Activated T-cell treated with anti-CD3 and anti-CD28 coated beads, Interleukin-2, amount 50 U/mL, for 4 hours (primary cell): Measurements from ENCODE around the gene TUBGCP2. TPM values are rescaled to one million over a fixed set of nuclear protein-coding genes. Genes with fewer than 3 reads are reported as not detected.

Experiments used
- ATAC-seq, 2 donors: fragments of 200-7000 bp; cut with Tn5 transposase; one replicate each; pipeline ENCODE4 v1.10.0; 2021
- DNase-seq: peaks from one replicate; pipeline ENCODE4 v3.0.0-alpha.2; 2020
- H3K27me3 Mint-ChIP-seq: one replicate; pipeline ENCODE4 v1.8.0; 2021; ENCODE audit warnings: low read depth, mixed read lengths
- H3K36me3 Mint-ChIP-seq: one replicate; pipeline ENCODE4 v1.8.0; 2022; ENCODE audit warnings: mixed read lengths; ENCODE audit not compliant: insufficient read depth
- H3K4me1 Mint-ChIP-seq: one replicate; pipeline ENCODE4 v1.8.0; 2021; ENCODE audit warnings: low read depth, mixed read lengths
- H3K4me3 Mint-ChIP-seq: one replicate; pipeline ENCODE4 v1.8.0; 2021; ENCODE audit warnings: mild to moderate bottlenecking, moderate library complexity, mixed read lengths
- H3K9me3 Mint-ChIP-seq: one replicate; pipeline ENCODE4 v1.8.0; 2021; ENCODE audit warnings: mixed read lengths
- total RNA-seq, 3 donors: library from RNA; stranded (reverse); gene quantifications; one replicate each; pipeline ENCODE4 v1.2.1, GENCODE V29; 2021

Gene TUBGCP2
- total RNA-seq, result 10 to 100 TPM; 59.6 to 67.9 (median 62.6) TPM

GRCh38 chr10:133308421-133309099 is at the start of gene TUBGCP2, which contains the start of gene ZNF511:
Gene TUBGCP2, minus strand, starts transcription at chr10:133308872. Its CDS starts 5,931 bp downstream, at chr10:133302941.
Gene ZNF511, plus strand, starts transcription at chr10:133308914. Its CDS starts 30 bp downstream, at chr10:133308944.
- ATAC-seq, result peak; percentile 78 to 79
- peaks cover 33% of the 10 kb centered on the region for H3K4me1 Mint-ChIP-seq
- H3K4me3 Mint-ChIP-seq, result peak within 1 kb of the TSS; percentile 99
- no peaks in the 10 kb centered on the region for H3K27me3 Mint-ChIP-seq
- H3K9me3 Mint-ChIP-seq, result no peaks in the 10 kb centered on the region
- DNase-seq, result peak; percentile 88
- peaks cover 13% of the 10 kb centered on the region for H3K36me3 Mint-ChIP-seq

GRCh38 chr10:133357285-133358161 is 48.9 kb upstream of the TUBGCP2 start, which contains the start of gene FUOM:
Gene FUOM, minus strand, starts transcription at chr10:133358019. Its CDS starts 12 bp downstream, at chr10:133358007.
- peaks cover 10% of the 10 kb centered on the region for H3K4me1 Mint-ChIP-seq
- no peaks in the 10 kb centered on the region for H3K27me3 Mint-ChIP-seq
- ATAC-seq, result peak; percentile 85 to 87

GRCh38 chr10:133356549-133357284 is 48.0 kb upstream of the TUBGCP2 start:
- H3K4me3 Mint-ChIP-seq, result peak overlapping the region; percentile 81
- peaks cover 3% of the 10 kb centered on the region for H3K36me3 Mint-ChIP-seq
- DNase-seq, result no peak
- no peaks in the 10 kb centered on the region for H3K9me3 Mint-ChIP-seq
- peaks cover 7% of the 10 kb centered on the region for H3K4me1 Mint-ChIP-seq
- no peaks in the 10 kb centered on the region for H3K27me3 Mint-ChIP-seq
- no peak for ATAC-seq

More at GRCh38 chr10:133357285-133358161, 48.9 kb upstream of the TUBGCP2 start, which contains the start of gene FUOM:
- H3K36me3 Mint-ChIP-seq, result peaks cover 10% of the 10 kb centered on the region
- DNase-seq, result peak; percentile 60
- peak within 1 kb of the TSS; percentile 81 for H3K4me3 Mint-ChIP-seq
- no peaks in the 10 kb centered on the region for H3K9me3 Mint-ChIP-seq

GRCh38 chr10:133355991-133356390 is 47.3 kb upstream of the TUBGCP2 start:
- ATAC-seq, result no peak

GRCh38 chr10:133355266-133355665 is 46.6 kb upstream of the TUBGCP2 start:
- Mint-ChIP-seq H3K4me3 (no peak overlapping the region), H3K9me3 (no peaks in the 10 kb centered on the region), H3K4me1 (peaks cover 3% of the 10 kb centered on the region), H3K36me3 (peaks cover 3% of the 10 kb centered on the region), H3K27me3 (no peaks in the 10 kb centered on the region)
- ATAC-seq (no peak), DNase-seq (no peak)

More at GRCh38 chr10:133355991-133356390, 47.3 kb upstream of the TUBGCP2 start:
- Mint-ChIP-seq H3K9me3 (no peaks in the 10 kb centered on the region), H3K4me3 (peak overlapping the region; percentile 67), H3K27me3 (no peaks in the 10 kb centered on the region), H3K4me1 (peaks cover 3% of the 10 kb centered on the region), H3K36me3 (peaks cover 3% of the 10 kb centered on the region)
- no peak for DNase-seq

- Mint-ChIP-seq H3K27me3 (no peaks in the 10 kb centered on the region), H3K9me3 (no peaks in the 10 kb centered on the region), H3K4me1 (peaks cover 3% of the 10 kb centered on the region), H3K4me3 (no peak overlapping the region), H3K36me3 (peaks cover 3% of the 10 kb centered on the region)
- ATAC-seq, result no peak
- no peak for DNase-seq
Observed at GRCh38 chr10:133354672-133355240, 46.1 kb upstream of the TUBGCP2 start.

- Mint-ChIP-seq H3K4me1 (peaks cover 5% of the 10 kb centered on the region), H3K9me3 (no peaks in the 10 kb centered on the region), H3K4me3 (no peak overlapping the region), H3K27me3 (peaks cover 2% of the 10 kb centered on the region), H3K36me3 (peaks cover 3% of the 10 kb centered on the region)
- ATAC-seq, result no peak
- no peak for DNase-seq
Observed at GRCh38 chr10:133353988-133354605, 45.4 kb upstream of the TUBGCP2 start.

- Mint-ChIP-seq H3K36me3 (peaks cover 3% of the 10 kb centered on the region), H3K27me3 (peaks cover 6% of the 10 kb centered on the region), H3K9me3 (no peaks in the 10 kb centered on the region), H3K4me3 (no peak overlapping the region), H3K4me1 (peaks cover 6% of the 10 kb centered on the region)
- no peak for DNase-seq
- no peak for ATAC-seq
Observed at GRCh38 chr10:133353202-133353959, 44.7 kb upstream of the TUBGCP2 start.

GRCh38 chr10:133351408-133352318 is 43.0 kb upstream of the TUBGCP2 start:
- Mint-ChIP-seq H3K4me3 (no peak overlapping the region), H3K9me3 (no peaks in the 10 kb centered on the region), H3K27me3 (peaks cover 10% of the 10 kb centered on the region), H3K36me3 (peaks cover 3% of the 10 kb centered on the region), H3K4me1 (peaks cover 6% of the 10 kb centered on the region)
- DNase-seq (no peak), ATAC-seq (no peak)

- Mint-ChIP-seq H3K27me3 (peaks cover 14% of the 10 kb centered on the region), H3K4me3 (no peak overlapping the region), H3K36me3 (peaks cover 3% of the 10 kb centered on the region), H3K9me3 (no peaks in the 10 kb centered on the region), H3K4me1 (peaks cover 3% of the 10 kb centered on the region)
- ATAC-seq (no peak), DNase-seq (no peak)
Observed at GRCh38 chr10:133350950-133351329, 42.3 kb upstream of the TUBGCP2 start.

- peaks cover under 1% of the 10 kb centered on the region for H3K36me3 Mint-ChIP-seq
- peaks cover 19% of the 10 kb centered on the region for H3K27me3 Mint-ChIP-seq
- DNase-seq (no peak), ATAC-seq (no peak)
- H3K9me3 Mint-ChIP-seq, result no peaks in the 10 kb centered on the region
- H3K4me1 Mint-ChIP-seq, result peaks cover 3% of the 10 kb centered on the region
- no peak overlapping the region for H3K4me3 Mint-ChIP-seq
Observed at GRCh38 chr10:133350283-133350949, 41.7 kb upstream of the TUBGCP2 start.

GRCh38 chr10:133349577-133350011 is 40.9 kb upstream of the TUBGCP2 start:
- H3K36me3 Mint-ChIP-seq, result no peaks in the 10 kb centered on the region
- DNase-seq, result no peak
- no peak overlapping the region for H3K4me3 Mint-ChIP-seq
- H3K27me3 Mint-ChIP-seq, result peaks cover 28% of the 10 kb centered on the region
- H3K4me1 Mint-ChIP-seq, result peaks cover 3% of the 10 kb centered on the region
- H3K9me3 Mint-ChIP-seq, result no peaks in the 10 kb centered on the region
- ATAC-seq, result no peak
